NCI-H2081 treated with DMSO at 0.1 percent for 48 hours (cell line): ENCODE data around the gene GRID2IP.
"Not testable (repeated sequence)": the region's sequence is repeated elsewhere in the genome, so short reads cannot be mapped to it uniquely, and the experiment has no call there.

ENCODE experiments used
- DNase-seq: peaks from one replicate; lab custom pipeline; 2025; lab: John Stamatoyannopoulos, UW

The GRID2IP gene

GRCh38 chr7:6487184-6487545 is 64.1 kb downstream of the GRID2IP start:
- DNase-seq: no peak

GRCh38 chr7:6486438-6487183 is 64.7 kb downstream of the GRID2IP start:
- DNase-seq: no peak

- no peak for DNase-seq
Observed at GRCh38 chr7:6482743-6483119, 68.5 kb downstream of the GRID2IP start.

GRCh38 chr7:6482307-6482706 is 69.0 kb downstream of the GRID2IP start:
- no peak for DNase-seq

GRCh38 chr7:6481445-6481844 is 69.8 kb downstream of the GRID2IP start:
- no peak for DNase-seq

GRCh38 chr7:6480323-6480660 is 71.0 kb downstream of the GRID2IP start:
- DNase-seq: no peak

GRCh38 chr7:6479067-6479466 is 72.2 kb downstream of the GRID2IP start:
- DNase-seq: no peak

GRCh38 chr7:6478186-6478585 is 73.1 kb downstream of the GRID2IP start:
- no peak for DNase-seq

- DNase-seq: no peak
Observed at GRCh38 chr7:6477318-6477660, 74.0 kb downstream of the GRID2IP start.

- DNase-seq: no peak
Observed at GRCh38 chr7:6476596-6477317, 74.5 kb downstream of the GRID2IP start.

GRCh38 chr7:6475433-6476186 is 75.7 kb downstream of the GRID2IP start:
- no peak for DNase-seq

- no peak for DNase-seq
Observed at GRCh38 chr7:6465862-6466261, 85.4 kb downstream of the GRID2IP start.

GRCh38 chr7:6463609-6464008 is 87.7 kb downstream of the GRID2IP start:
- DNase-seq: not testable (repeated sequence)

- no peak for DNase-seq
Observed at GRCh38 chr7:6461946-6462550, 89.2 kb downstream of the GRID2IP start.

GRCh38 chr7:6460990-6461584 is 90.2 kb downstream of the GRID2IP start:
- DNase-seq: no peak

GRCh38 chr7:6460303-6460702 is 91.0 kb downstream of the GRID2IP start:
- DNase-seq: no peak

- not testable (repeated sequence) for DNase-seq
Observed at GRCh38 chr7:6458676-6459075, 92.6 kb downstream of the GRID2IP start.

- no peak for DNase-seq
Observed at GRCh38 chr7:6453734-6454133, 97.5 kb downstream of the GRID2IP start.

- DNase-seq: no peak
Observed at GRCh38 chr7:6451224-6451705, 100.0 kb downstream of the GRID2IP start.

GRCh38 chr7:6450591-6450990 is 100.7 kb downstream of the GRID2IP start:
- not testable (repeated sequence) for DNase-seq

GRCh38 chr7:6449884-6450283 is 101.4 kb downstream of the GRID2IP start:
- not testable (repeated sequence) for DNase-seq

GRCh38 chr7:6448943-6449543 is 102.2 kb downstream of the GRID2IP start:
- DNase-seq: no peak
